Fibroblast of villous mesenchyme (primary cell): ENCODE data around the gene SPG7. TPM values are rescaled to one million over a fixed set of nuclear protein-coding genes. Genes with fewer than 3 reads are reported as not detected.
"Not testable (repeated sequence)": the region's sequence is repeated elsewhere in the genome, so short reads cannot be mapped to it uniquely, and the experiment has no call there.

Source experiments
- DNase-seq: peaks from one replicate; pipeline ENCODE4 v3.0.0-alpha.2; 2010; ENCODE audit warnings: low read depth
- H3K4me3 ChIP-seq: 2 replicates; pipeline ENCODE4 v1.5.1; 2011; ENCODE audit warnings: low read depth, mild to moderate bottlenecking, low read length
- CTCF ChIP-seq: IDR thresholded peaks from 2 replicates; pipeline ENCODE4 v1.5.1; 2012; ENCODE audit warnings: low read depth, mild to moderate bottlenecking, low read length; ENCODE audit not compliant: insufficient read depth
- total RNA-seq: library from RNA; depleted of rRNA; stranded (reverse); fragments of >200 nt; gene quantifications from 2 replicates; pipeline ENCODE4 v1.2.3, GENCODE V29; 2012

SPG7 gene
- total RNA-seq, 1 donor, result 108 TPM

GRCh38 chr16:89583895-89584644 lies 75.9 kb downstream of the SPG7 start:
- TF ChIP-seq CTCF, result no peak
- DNase-seq, result no peak
- H3K4me3 ChIP-seq, result no peak overlapping the region

- TF ChIP-seq CTCF, result no peak
- no peak overlapping the region for H3K4me3 ChIP-seq
- DNase-seq, result no peak
Observed at GRCh38 chr16:89584768-89585549, 76.8 kb downstream of the SPG7 start.

GRCh38 chr16:89586218-89586617 lies 78.0 kb downstream of the SPG7 start:
- no peak for DNase-seq
- no peak for TF ChIP-seq CTCF
- H3K4me3 ChIP-seq, result no peak overlapping the region

- H3K4me3 ChIP-seq, result no peak overlapping the region
- no peak for TF ChIP-seq CTCF
- DNase-seq, result peak; percentile 60
Observed at GRCh38 chr16:89586853-89587252, 78.7 kb downstream of the SPG7 start.

- not testable (repeated sequence) for H3K4me3 ChIP-seq, DNase-seq
Observed at GRCh38 chr16:89587676-89588075, 79.5 kb downstream of the SPG7 start.

- H3K4me3 ChIP-seq, result no peak overlapping the region
- no peak for DNase-seq
- no peak for TF ChIP-seq CTCF
Observed at GRCh38 chr16:89588413-89589109, 80.4 kb downstream of the SPG7 start.
